HepG2 (cell line): Measurements from ENCODE around the gene DDIT4. TPM values are rescaled to one million over a fixed set of nuclear protein-coding genes. Genes with fewer than 3 reads are reported as not detected.
A peak's percentile ranks its signal among the peaks of the same experiment; 100 is the strongest.

Experiments
- CTCF ChIP-seq: sonication (generic); formaldehyde crosslinking; IDR thresholded peaks from 2 replicates; pipeline ENCODE4 v1.5.0; 2020; ENCODE audit warnings: mild to moderate bottlenecking, missing genetic modification reagents, moderate library complexity
- HCFC1 ChIP-seq: fragments of 150-350 bp; IDR thresholded peaks from 2 replicates; pipeline ENCODE4 v1.6.1; 2014; ENCODE audit warnings: low read depth, low read length
- REST ChIP-seq, 2 experiments: IDR thresholded peaks; 2 replicates each; pipeline ENCODE4 v1.6.1; 2011 to 2012; ENCODE audit warnings: low read length in 2 of 2, borderline replicate concordance in 1 of 2, low read depth in 1 of 2, mild to moderate bottlenecking in 1 of 2, moderate library complexity in 1 of 2
- TEF ChIP-seq: sonication (generic); formaldehyde crosslinking; IDR thresholded peaks from 2 replicates; pipeline ENCODE4 v1.5.0; 2020; ENCODE audit warnings: missing genetic modification reagents
- TFAP4 ChIP-seq: sonication (generic); IDR thresholded peaks from 2 replicates; pipeline ENCODE4 v1.6.1; 2016; ENCODE audit warnings: low read depth, borderline replicate concordance
- ZHX1 ChIP-seq: sonication (generic); formaldehyde crosslinking; IDR thresholded peaks from 2 replicates; pipeline ENCODE4 v1.8.1; 2022; ENCODE audit warnings: low read depth, mild to moderate bottlenecking, missing genetic modification reagents
- ZNF574 ChIP-seq: sonication (generic); formaldehyde crosslinking; IDR thresholded peaks from 2 replicates; pipeline ENCODE4 v1.4.0; 2020; ENCODE audit warnings: missing genetic modification reagents
- ZNF737 ChIP-seq: sonication (generic); formaldehyde crosslinking; IDR thresholded peaks from 2 replicates; pipeline ENCODE4 v1.5.0; 2020; ENCODE audit warnings: missing genetic modification reagents, mild to moderate bottlenecking, borderline replicate concordance
- polyA plus RNA-seq, 8 experiments: library from polyadenylated mRNA; depleted of rRNA in 3 of 8; stranded (reverse) in 7 of 8; unstranded in 1 of 8; fragments of >200 nt; fragmentation: Illumina TruSeq in 4 of 8; extraction: Trizol in 4 of 8; gene quantifications; 2 replicates each; pipeline versions ENCODE4 v1.2.1 to v1.2.3, GENCODE V29; 2011 to 2016; ENCODE audit warnings: low read depth in 4 of 8, missing spikeins in 1 of 8, mixed read lengths in 1 of 8; ENCODE audit not compliant: insufficient read depth in 1 of 8
- total RNA-seq, 5 experiments: library from RNA; depleted of rRNA; stranded (reverse); fragments of >200 nt; fragmentation: Illumina TruSeq; extraction: Trizol; gene quantifications; 2 replicates each; pipeline ENCODE4 v1.2.3, GENCODE V29; 2016; ENCODE audit warnings: low read depth in 1 of 5

Gene DDIT4
- total and polyA plus RNA-seq, 2 of the 13 experiments (the other 11 are each of a cell fraction or from before 2014, with no cell fraction given) = 35.6 to 40.7 TPM

- TF ChIP-seq REST (IDR thresholded peaks at IDR 0.05; ENCODE audit: borderline replicate concordance in 1 of 2, low read depth in 1 of 2, low read length in 2 of 2) = peak in 1 of 2 experiments; percentile 83; a peak in 1 of 4 replicates
- TF ChIP-seq ZNF737 (CRISPR knock-in tag) = peak; percentile 58; the same call in 1 of the 2 replicates
- peak; percentile 44; the same call in 1 of the 2 replicates for TF ChIP-seq TFAP4
- no peak for TF ChIP-seq HCFC1
- TF ChIP-seq ZHX1 (CRISPR knock-in tag) = peak; percentile 84
- TF ChIP-seq ZNF574 = peak; percentile 82
- no peak; the same call in 1 of the 2 replicates for TF ChIP-seq CTCF (CRISPR knock-in tag)
- peak; percentile 77 for TF ChIP-seq TEF
Observed at GRCh38 chr10:72273410-72274212, at the start of gene DDIT4 (continued).
